Glutamatergic neuron (in vitro differentiated cells): ENCODE data around the gene WDR37. TPM values are rescaled to one million over a fixed set of nuclear protein-coding genes. Genes with fewer than 3 reads are reported as not detected.
"Not testable (repeated sequence)": the region's sequence is repeated elsewhere in the genome, so short reads cannot be mapped to it uniquely, and the experiment has no call there.

ENCODE experiments used
- DNase-seq: peaks from one replicate; pipeline ENCODE4 v3.0.0; 2022
- H3K27ac Mint-ChIP-seq: one replicate; pipeline ENCODE4 v1.8.0; 2020; ENCODE audit warnings: mild to moderate bottlenecking, mixed read lengths, inconsistent platforms; ENCODE audit not compliant: unreplicated experiment
- H3K27me3 Mint-ChIP-seq: one replicate; pipeline ENCODE4 v1.8.0; 2020; ENCODE audit warnings: mild to moderate bottlenecking, moderate library complexity, mixed read lengths, inconsistent platforms; ENCODE audit not compliant: unreplicated experiment
- H3K36me3 Mint-ChIP-seq: one replicate; pipeline ENCODE4 v1.8.0; 2020; ENCODE audit warnings: mild to moderate bottlenecking, mixed read lengths, inconsistent platforms; ENCODE audit not compliant: unreplicated experiment
- H3K4me1 Mint-ChIP-seq: one replicate; pipeline ENCODE4 v1.8.0; 2020; ENCODE audit warnings: mild to moderate bottlenecking, low read depth, mixed read lengths, inconsistent platforms; ENCODE audit not compliant: unreplicated experiment
- H3K4me3 Mint-ChIP-seq: one replicate; pipeline ENCODE4 v1.8.0; 2020; ENCODE audit warnings: mild to moderate bottlenecking, mixed read lengths, inconsistent platforms; ENCODE audit not compliant: unreplicated experiment
- H3K9me3 Mint-ChIP-seq: one replicate; pipeline ENCODE4 v1.8.0; 2020; ENCODE audit warnings: mild to moderate bottlenecking, moderate library complexity, mixed read lengths, inconsistent platforms; ENCODE audit not compliant: unreplicated experiment
- CTCF ChIP-seq: fragments of 200-600 bp; sonication (generic); IDR thresholded peaks from one replicate; pipeline ENCODE4 v1.5.0; 2021; ENCODE audit not compliant: partially characterized antibody, unreplicated experiment
- long read RNA-seq: library from polyadenylated mRNA; unstranded; transcript quantifications from one replicate; pipeline ENCODE4 v2.0.0, GENCODE V29; 2020; ENCODE audit not compliant: unreplicated experiment
- total RNA-seq: library from RNA; stranded (reverse); fragmentation: NEBNext Ultra II Directional; extraction: Animal tissue kit (Norgen Biotek cat#: 25700); gene quantifications from one replicate; pipeline ENCODE4 v1.2.1, GENCODE V29; 2021; ENCODE audit not compliant: unreplicated experiment

The WDR37 gene
- 27.8 TPM for total RNA-seq
- long read RNA-seq, partial matches to known transcripts: 2 of 7 reads
- long read RNA-seq, other reads (novel, unspliced or antisense): 5 of 7 reads

GRCh38 chr10:1056326-1057105 is at the start of gene WDR37:
WDR37 (plus strand) TSS chr10:1056385; CDS start chr10:1072156, 15,771 bp downstream.
- H3K36me3 Mint-ChIP-seq: no peaks in the 10 kb centered on the region

GRCh38 chr10:1006573-1006972 is 49.6 kb upstream of the WDR37 start:
- Mint-ChIP-seq H3K4me3 (no peak overlapping the region), H3K4me1 (no peaks in the 10 kb centered on the region), H3K27me3 (no peaks in the 10 kb centered on the region), H3K36me3 (peaks cover 21% of the 10 kb centered on the region), H3K27ac (no peak overlapping the region), H3K9me3 (no peaks in the 10 kb centered on the region)
- no peak for TF ChIP-seq CTCF
- no peak for DNase-seq

More at GRCh38 chr10:1056326-1057105, at the start of gene WDR37:
- no peak for TF ChIP-seq CTCF
- Mint-ChIP-seq H3K27me3 (peaks cover 8% of the 10 kb centered on the region), H3K4me1 (peaks cover 43% of the 10 kb centered on the region), H3K4me3 (peak within 1 kb of the TSS; percentile 95), H3K27ac (peak within 1 kb of the TSS; percentile 91), H3K9me3 (no peaks in the 10 kb centered on the region)
- DNase-seq: peak; percentile 96

- Mint-ChIP-seq H3K27me3 (no peaks in the 10 kb centered on the region), H3K4me3 (no peak overlapping the region), H3K36me3 (peaks cover 13% of the 10 kb centered on the region), H3K9me3 (no peaks in the 10 kb centered on the region), H3K4me1 (no peaks in the 10 kb centered on the region), H3K27ac (peak overlapping the region; percentile 0)
- TF ChIP-seq CTCF: no peak
- DNase-seq: no peak
These were observed 48.6 kb upstream of the WDR37 start for GRCh38 chr10:1007583-1007982.

- Mint-ChIP-seq H3K9me3 (no peaks in the 10 kb centered on the region), H3K4me1 (no peaks in the 10 kb centered on the region), H3K27ac (no peak overlapping the region), H3K27me3 (peaks cover 4% of the 10 kb centered on the region), H3K36me3 (no peaks in the 10 kb centered on the region), H3K4me3 (no peak overlapping the region)
- no peak for DNase-seq
- no peak for TF ChIP-seq CTCF
These were observed 47.1 kb upstream of the WDR37 start for GRCh38 chr10:1009071-1009494.

- not testable (repeated sequence) for H3K27me3 Mint-ChIP-seq, H3K9me3 Mint-ChIP-seq, DNase-seq, H3K27ac Mint-ChIP-seq, H3K4me3 Mint-ChIP-seq, H3K36me3 Mint-ChIP-seq, H3K4me1 Mint-ChIP-seq
These were observed 46.2 kb upstream of the WDR37 start for GRCh38 chr10:1009947-1010346.
